HCT116 (cell line): Measurements from ENCODE around the gene ENO2.

Experiments
- EZH2phosphoT487 ChIP-seq: fragments of 200-600 bp; IDR thresholded peaks from 2 replicates; pipeline ENCODE4 v1.6.1; 2018; ENCODE audit warnings: antibody characterized with exemption, borderline replicate concordance
- POLR2A ChIP-seq: IDR thresholded peaks from 2 replicates; pipeline ENCODE4 v1.7.0; 2011; ENCODE audit warnings: borderline replicate concordance; ENCODE audit not compliant: insufficient read depth, insufficient read length; ENCODE audit errors: extremely low read depth
- SRF ChIP-seq: IDR thresholded peaks from 2 replicates; pipeline ENCODE4 v1.6.1; 2012; ENCODE audit warnings: low read depth
- TF ChIP-seq, protein P1 (sequence below), 3 experiments: fragments of 200-600 bp in 1 of 3; sonication (generic) in 1 of 3; IDR thresholded peaks in 2 of 3; conservative IDR thresholded peaks in 1 of 3; 2 replicates each; pipeline ENCODE4 v1.5.1; 2012 to 2017; ENCODE audit warnings: low read depth in 2 of 3, low read length in 2 of 3, antibody characterized with exemption in 1 of 3, borderline replicate concordance in 1 of 3, control low read depth in 1 of 3, mild to moderate bottlenecking in 1 of 3, mixed read lengths in 1 of 3, mixed run types in 1 of 3, moderate library complexity in 1 of 3; ENCODE audit not compliant: insufficient read depth in 1 of 3

DNA sequence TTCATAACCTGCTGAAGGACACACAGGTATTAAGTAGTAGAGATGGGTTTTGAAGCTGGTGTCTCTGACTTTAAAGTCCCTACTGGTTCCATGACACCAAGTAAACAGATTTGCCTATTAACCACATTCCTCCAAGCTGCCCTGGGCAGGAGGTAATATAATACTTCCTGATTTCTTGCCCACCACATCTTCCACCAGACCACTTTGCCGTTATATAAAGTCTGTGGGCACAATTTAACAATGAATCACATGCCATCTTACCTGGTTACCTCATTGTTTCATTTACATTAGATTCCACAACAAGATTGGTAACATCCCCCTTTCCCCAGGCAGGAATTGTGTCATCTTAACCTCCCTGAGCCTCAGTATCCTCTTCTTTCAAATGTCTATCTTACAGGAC lies 10.7 kb upstream of the ENO2 start:
- TF ChIP-seq EZH2phosphoT487 (no peak), POLR2A (no peak), SRF (no peak)
- TF ChIP-seq, protein P1, sequence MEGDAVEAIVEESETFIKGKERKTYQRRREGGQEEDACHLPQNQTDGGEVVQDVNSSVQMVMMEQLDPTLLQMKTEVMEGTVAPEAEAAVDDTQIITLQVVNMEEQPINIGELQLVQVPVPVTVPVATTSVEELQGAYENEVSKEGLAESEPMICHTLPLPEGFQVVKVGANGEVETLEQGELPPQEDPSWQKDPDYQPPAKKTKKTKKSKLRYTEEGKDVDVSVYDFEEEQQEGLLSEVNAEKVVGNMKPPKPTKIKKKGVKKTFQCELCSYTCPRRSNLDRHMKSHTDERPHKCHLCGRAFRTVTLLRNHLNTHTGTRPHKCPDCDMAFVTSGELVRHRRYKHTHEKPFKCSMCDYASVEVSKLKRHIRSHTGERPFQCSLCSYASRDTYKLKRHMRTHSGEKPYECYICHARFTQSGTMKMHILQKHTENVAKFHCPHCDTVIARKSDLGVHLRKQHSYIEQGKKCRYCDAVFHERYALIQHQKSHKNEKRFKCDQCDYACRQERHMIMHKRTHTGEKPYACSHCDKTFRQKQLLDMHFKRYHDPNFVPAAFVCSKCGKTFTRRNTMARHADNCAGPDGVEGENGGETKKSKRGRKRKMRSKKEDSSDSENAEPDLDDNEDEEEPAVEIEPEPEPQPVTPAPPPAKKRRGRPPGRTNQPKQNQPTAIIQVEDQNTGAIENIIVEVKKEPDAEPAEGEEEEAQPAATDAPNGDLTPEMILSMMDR (IDR thresholded peaks at IDR 0.05 in 2 of 3, conservative IDR thresholded peaks at IDR 0.05 in 1 of 3; ENCODE audit: borderline replicate concordance in 1 of 3, insufficient read depth in 1 of 3, low read depth in 2 of 3, low read length in 2 of 3) = no peak
